HG02610 (cell line): ENCODE results near the gene TTC39B.
A peak's percentile ranks its signal among the peaks of the same experiment; 100 is the strongest.

Experiments used
- ATAC-seq: cut with Tn5 transposase; IDR thresholded peaks from one replicate; pipeline ENCODE4 v1.9.1; 2021; ENCODE audit warnings: mild to moderate bottlenecking, moderate library complexity; ENCODE audit not compliant: unreplicated experiment

The TTC39B gene

DNA sequence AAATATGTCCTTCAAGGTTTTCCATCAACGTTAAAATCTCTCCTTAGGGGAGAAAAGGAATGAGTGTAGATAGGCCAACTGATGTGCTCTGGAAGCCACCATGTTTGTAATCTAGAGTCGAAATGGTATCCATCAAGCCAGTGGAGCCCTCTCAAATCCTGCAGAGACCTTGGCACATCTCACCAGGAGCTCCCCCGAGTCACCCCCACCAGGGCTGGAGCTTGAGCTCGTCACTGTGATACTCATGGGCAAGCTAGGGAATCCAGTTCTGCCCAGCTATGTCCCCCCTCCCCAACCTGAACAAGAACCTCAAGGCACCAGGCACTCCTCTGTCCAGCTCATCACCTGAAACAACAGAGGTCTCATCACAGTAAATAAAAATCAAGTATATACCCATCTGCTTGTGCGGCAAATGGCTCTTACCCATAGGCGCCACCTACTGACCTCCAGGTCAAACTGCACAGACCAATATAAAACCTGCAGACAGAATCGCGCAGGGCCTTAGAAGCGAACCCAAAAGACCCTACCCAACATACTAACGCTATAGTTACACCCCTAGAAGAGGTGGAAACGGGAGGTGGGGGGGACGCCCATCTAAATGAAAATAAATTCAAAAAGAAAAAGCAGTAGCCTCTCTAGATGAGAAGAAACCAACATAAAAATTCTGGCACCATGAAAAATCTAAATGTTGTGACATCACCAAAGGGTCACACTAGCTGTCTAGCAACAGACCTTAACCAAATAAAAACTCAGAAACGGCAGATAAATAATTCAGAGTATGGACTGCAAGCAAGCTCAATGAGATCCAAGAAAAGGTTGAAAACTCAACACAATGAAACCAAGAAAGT, 75.0 kb downstream of the TTC39B start:
- ATAC-seq = no peak

DNA sequence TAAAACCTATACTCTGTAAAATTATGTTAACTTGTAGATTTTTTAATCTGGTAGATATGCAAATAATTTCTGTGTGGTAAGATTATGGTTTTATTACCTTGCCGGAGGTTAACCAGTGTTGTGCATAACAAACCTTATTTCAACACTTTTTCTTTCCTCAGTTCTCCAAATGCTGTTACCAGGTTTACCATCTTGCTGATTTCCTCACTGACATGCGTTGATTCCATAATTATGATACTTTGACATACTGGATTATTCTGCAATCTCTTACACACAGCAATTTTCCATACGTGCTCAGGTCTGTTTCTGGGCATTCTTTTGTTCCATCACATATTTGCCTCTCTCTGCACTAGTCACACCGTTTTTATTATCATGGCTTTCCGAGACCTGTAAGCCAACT, 77.6 kb downstream of the TTC39B start:
- ATAC-seq = no peak

DNA sequence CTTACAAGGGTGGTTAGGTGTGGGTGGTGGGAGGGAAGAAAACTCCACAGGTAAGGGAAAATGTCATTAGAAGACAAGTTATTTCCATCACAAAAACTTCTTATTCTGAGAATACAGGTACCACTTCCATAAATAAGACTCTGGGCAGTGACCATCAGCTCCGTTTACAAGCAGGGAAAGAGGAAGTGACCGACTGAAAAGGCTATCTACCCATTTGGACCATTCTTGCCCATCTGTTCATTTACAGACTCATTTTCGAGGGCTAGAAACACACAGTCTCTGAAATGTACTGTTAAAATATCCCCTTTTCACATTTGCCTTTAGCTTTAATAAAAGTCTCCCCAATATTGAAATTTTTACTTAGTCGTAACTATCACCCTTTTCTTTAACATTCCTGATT, 79.5 kb downstream of the TTC39B start:
- ATAC-seq = no peak

DNA sequence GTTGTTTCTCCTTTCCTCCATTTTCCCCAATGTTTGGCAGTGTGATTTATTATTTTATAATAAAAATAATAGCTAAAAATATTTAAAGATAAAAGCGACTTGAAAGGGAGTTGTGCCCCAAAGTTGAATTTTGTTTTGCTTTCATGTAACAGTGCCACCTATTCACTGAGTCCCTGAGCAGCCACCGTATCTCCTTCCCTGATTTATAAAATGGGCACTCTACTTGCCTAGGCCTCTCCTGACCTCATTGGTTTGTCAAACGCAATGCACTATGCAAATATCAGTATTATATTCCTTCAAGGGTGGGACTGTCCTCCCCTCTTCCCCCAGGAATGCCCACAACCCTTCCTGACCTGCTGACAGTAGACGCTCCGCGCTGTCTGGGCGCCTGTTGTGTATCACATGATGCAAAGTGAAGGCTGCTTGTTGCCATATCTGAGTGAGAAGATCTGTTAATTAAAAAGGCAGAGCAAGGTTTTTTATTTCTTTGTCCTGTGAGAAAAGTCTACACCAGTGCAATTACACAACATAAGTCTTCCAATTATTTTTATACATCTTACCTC, 81.4 kb downstream of the TTC39B start:
- ATAC-seq = no peak

DNA sequence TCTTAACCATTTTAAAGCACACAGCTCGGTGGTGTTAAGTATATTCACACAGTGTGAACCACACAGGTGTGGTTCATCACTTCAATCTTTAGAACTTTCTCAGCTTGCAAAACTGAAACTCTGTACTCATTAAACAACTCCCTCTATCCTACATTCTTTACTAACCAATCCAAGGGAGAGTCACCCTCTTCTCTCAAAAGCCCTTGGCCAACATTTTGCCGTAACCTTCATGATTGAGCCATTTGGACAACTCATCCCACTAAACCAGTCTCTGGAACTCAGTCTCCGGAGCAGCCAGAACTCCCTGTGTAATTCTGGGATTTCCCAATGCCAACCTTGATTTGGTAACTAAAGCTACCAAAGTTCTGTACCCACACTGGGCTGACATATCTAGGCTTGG, 84.7 kb downstream of the TTC39B start:
- no peak for ATAC-seq

DNA sequence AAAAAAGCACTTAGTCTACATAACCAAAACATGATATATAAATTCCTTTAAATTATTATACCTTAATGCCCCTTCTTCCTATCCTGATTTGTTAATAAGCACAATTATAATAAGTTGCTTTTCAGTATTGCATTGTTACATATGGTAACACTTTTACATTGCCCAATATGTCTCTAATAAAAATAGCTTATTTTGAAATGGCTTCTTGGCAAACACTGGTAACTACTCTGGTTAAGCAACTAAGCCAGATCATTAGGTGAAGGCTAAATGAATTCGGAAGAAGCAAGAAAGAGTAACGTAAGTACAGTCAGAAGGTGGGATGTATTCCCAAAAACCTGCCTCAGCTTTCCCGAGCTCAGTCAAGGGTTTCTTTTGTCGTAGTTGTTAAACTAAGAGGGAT, 85.3 kb downstream of the TTC39B start:
- no peak for ATAC-seq

DNA sequence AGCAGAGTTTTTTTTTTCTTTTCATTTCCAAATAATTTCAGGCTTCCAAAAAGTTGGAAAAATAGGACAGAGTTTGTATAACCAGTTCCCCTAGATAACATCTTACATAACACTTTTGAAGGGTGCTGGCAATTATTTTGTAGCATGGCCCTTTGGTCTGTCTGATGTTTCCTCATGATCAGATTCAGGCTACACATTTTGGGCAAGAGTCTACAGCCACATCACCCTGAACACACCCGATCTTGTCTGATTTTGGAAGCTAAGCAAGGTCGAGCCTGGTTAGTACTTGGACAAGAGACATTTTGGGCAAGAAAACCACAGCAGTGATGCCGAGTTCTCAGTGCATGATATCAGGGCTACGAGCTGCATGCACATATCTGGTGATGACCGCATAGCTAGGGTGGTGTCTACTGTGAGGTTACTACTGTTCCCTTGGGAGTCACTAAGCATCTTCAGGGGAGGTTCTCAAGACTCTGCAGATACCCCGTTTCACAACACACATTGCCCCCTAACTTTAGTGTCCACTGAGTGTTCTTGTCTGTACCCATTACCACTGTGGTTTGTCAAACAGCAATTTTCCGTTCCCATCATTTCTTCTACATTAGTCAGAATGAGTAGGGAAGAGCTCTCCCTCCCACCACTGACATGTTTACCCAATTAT, 86.2 kb downstream of the TTC39B start:
- ATAC-seq = no peak

DNA sequence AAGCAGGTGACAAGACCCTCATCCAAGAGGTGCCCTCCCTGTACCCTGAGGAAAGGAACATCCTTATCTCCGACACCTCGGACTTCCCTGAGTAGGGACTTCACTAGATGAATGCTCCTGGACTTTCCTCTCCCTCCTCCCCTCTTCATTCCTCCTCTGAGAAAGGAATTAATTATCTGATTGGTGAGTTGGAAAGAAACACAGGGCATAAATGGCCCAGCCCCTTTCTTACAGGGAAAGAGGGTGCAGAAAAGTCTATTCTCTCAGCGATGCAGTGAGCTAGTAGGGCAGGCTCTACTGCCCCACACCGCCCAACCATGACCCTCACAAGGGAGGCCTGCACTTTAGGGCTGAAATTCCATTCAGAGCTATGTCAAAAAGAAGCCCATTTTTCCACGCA, 87.5 kb downstream of the TTC39B start:
- ATAC-seq = no peak

DNA sequence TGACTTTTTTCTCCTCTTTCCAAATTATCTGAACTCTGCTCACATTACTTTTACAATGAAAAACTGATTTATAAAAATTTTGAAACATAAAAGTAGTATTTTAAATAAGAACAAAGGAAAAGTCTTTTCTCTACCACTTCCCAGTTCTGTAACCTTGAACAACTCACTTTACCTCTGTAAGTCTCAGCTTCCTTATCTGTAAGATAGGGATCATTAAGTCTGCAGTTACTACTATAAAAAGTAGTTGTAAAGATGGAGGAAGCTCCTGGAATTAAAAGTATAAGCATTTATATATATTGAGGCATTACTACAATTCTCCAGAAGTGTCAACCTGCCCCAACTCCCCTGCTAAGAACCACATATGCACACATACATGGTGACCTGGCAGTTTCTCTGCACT, 88.0 kb downstream of the TTC39B start:
- no peak for ATAC-seq

DNA sequence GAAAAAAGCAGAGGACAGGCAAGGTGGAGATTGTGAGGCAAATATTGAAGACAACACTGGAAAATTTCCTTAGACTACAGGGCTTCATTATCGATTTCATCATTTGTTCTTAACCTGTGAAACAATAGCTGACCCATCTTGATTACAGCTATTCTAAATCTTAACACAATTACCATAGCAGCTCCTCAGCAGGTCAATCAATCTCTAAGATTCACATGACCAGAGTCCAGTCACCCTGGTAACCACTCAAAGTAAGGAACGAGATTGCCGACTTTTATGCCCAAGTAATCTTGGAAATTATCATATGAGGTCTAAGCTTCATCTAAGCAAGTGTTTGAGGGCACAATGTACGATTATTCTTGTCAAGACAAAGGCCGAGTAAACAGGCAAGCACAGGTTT, 93.8 kb downstream of the TTC39B start:
- no peak for ATAC-seq

DNA sequence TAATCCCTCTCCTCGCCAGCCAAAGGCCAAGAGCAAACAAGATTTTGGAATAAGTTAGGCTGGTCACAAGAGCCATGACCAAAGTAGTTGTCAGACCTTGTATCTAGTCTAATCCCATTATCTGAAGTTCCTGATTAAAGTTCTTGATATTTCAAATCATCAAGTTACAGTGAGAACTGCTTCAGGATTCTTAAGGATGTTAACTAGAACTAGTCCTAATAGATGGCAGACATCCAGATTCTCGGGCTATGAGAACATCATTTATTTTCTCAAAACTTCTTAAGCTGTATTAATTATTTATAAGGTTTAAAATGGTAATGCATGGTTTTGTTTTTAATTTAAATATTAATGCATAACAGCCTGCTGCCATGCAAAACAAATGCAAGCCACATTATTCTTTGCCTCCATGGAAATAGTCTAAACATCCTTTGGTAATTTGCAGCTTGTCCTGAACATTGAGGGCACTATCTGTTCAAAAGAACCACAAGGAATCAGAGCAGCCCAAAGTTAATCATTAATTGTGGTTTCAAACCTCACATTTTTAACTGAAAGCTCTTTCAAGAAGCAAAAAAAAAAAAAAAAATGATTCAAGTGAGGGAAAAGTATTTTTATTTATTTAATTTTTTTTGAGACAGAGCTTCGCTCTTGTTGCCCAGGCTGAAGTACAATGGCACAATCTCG, 95.1 kb downstream of the TTC39B start:
- ATAC-seq = no peak

DNA sequence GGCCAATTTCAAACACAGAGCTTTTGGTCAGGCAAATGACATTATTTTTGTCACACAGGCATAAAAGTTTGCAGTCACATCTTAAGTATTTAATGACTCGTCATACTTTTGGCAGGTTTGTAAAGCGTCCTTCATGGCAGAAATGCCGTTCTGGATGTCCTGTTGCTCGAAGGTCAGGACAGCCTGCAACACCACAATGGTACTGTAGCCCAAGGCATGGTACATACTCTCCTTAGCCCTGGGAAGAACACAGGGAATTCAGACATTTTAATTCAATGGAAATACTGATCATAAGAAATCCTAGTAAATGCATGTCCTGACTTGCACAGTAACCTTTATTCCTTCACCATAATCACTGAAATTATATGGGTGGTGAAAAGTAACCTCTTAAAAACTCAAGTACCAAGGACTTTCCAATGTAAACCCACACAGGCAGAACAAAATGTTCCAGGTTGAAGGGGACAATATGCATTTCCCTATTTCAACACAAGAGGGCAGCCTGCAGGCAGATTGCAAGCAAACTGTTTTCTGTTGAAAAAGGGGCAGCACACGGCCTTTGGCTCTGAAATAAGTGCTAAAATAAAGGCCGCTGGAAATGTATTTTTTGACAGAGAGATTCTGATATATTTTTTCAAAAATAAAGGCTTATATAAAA, 95.7 kb downstream of the TTC39B start:
- peak; percentile 77 for ATAC-seq

DNA sequence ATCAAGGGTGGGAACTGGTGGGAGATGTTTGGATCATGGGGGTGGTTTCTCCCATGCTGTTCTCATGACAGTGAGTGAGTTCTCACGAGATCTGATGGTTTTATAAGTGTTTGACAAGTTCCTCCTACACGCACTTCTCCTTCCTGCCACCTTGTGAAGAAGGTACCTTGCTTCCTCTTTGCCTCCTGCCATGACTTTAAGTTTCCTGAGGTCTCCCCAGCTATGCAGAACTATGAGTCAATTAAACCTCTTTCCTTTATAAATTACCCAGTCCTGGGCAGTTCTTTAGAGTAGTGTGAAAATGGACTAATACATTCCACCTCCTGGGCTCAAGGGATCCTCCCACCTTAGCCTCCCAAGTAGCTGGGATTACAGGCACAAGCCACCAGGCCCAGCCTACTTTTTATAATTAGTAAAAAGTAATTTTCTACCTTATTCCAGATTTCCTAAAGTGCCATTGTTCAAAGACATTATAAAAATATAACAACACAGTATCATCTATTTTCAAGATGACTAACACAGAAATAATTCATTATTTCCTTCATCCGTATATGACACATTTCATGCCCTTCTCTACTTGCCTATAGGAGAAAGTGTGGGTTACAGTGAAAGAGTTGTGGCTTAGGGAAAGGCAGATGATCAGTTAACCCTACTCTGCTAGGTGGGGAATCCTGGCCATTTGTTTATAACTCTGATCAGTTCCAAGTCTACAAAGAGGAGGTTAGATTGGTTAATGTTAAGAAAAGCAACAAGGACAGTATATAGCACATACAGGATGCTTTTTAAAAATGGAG, 99.9 kb downstream of the TTC39B start:
- no peak for ATAC-seq

DNA sequence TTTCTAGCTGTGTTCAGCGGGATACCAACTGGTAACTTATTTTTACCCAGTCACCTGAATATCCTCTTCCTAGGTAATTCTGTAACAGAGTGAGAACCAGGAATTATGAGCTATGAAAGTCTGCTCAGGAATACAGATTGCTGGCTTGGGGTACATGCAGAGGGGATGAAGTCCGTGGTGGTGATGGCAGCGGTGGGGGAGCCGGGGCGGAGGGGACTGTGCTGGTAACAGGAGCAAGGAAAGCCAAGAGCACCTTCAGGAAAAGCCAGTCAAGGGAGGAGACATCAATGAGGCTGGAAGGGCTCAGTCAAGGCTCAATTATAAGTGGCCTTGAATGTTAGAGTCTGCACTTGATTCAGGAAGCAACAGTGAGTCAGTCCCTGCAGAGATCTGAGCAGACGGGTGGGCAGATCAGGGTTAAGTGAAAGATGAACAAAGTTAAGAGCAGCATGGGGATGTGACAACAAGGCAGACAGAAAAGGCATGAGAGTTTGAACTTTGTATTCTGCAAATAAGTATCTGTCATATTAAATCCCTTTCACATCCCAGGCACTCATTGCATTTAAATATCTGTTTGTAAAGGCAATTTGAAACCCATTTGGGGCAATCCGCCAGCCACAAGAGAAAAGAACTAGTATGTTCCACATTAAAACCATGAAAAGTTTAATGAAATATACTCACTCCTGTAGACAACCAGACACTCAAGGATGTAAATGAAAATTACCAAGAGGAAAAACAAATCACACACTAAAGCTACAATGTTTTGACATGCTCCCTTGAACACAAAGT, 101.2 kb downstream of the TTC39B start:
- no peak for ATAC-seq

DNA sequence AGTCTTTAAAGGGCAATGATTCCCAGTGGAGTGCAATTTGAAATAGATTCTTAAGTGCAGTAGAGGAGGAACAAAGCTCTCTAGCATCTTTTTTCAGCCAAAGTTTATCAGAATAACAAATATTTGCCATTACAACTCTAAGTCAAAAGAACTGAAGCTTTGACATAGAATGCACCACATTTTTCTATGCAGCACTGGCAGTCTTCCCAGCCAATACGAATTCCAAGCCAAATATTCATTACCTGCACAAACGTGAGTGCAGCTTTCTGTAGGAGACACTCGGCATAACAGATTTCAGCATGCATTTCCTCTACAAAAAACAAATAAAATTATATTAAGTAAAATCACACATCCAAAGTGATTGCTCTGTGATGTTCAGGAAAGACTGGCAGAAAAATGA, 103.4 kb downstream of the TTC39B start:
- no peak for ATAC-seq

DNA sequence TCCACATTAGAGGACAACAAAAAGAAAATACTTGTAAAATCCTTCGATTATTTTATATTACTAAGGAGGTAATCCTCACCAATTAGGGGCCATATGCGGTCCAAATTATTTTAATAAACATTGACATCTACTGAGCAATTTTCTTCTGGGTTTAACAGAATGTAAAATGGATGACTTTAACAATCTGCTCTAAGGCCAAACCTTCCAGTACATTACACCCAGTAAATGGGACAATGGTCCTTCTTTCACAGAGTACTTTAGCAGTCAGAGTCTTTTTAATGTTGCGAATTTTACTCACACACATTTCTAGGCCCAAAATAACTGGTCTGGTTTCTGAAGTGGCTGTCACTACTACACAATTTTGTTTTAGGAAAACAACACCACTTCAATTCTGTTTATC, 106.9 kb downstream of the TTC39B start:
- ATAC-seq = no peak

DNA sequence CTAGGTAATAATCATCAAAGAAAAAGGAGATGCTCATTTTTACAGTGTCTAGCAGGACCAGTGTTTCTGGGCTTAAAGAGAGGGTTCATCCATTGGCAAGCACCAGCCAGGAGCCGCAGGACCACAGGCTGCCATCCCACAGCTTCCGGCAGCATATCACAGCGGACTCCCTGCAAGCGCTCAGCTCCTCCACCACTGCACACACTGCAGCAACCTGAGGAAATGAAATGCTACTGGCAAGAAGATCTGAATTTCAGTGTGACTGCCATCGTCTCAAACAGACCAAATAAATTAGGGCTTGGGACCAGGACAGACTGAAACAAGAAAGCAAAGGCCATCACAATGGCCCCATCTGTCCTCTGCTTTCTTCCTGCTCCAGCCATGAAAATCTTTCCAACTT, 114.2 kb downstream of the TTC39B start:
- ATAC-seq = no peak

DNA sequence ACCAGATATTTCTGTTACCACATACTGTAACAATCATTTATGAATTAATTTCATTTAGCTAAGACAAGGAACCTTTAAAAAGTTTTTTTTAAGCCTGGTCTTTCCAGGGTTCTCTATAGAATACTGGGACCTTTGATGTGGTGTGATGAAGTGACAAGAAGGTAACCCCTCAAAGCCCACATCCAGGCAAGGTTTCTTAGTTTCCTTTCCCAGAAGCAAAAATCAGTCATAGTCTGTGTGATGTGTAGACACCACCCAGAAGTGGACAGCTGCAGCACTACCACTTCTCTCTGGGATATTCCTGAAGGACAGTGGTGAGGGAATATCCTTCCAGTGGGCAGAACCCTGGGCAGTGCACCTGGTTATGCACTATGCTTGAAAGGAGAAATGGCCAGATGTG, 115.6 kb downstream of the TTC39B start:
- peak; percentile 98 for ATAC-seq

DNA sequence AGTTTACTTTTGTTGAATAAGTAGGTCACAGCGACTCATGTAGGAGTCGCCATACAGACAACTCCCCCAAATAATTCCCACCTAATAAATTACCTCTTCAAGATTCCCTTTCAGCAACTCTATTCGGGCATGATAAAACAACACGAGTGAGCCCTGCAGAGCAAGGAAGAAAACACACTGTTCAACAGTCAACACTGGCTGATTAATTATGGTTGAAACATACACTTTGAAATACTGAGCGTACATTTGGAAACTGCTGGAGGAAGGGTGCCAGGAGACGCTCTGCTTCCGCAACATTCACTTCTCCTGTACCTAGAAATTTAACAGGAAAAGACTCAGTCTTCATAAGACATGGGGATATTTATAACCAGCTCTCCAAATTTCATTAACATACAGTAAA, 117.5 kb downstream of the TTC39B start:
- ATAC-seq = no peak

DNA sequence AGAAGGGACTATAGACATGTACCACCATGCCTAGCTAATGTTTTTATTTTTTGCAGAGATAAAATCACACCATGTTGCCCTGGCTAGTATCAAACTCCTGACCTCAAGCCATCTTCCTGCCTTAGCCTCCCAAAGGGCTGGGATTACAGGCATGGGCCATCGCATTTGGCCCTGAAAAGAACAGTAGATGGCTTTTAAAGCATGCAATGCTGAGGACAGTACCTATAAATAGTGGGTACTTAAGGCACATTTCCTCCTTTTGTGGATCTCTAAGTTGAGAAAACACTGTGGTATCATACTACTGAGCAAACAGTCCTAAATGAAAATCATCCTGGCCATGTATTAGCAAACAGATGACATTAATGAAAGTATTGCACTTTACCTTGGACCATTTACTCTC, 119.4 kb downstream of the TTC39B start:
- ATAC-seq = no peak
